H9 (cell line): ENCODE measurements around the gene UGT1A6. TPM values are rescaled to one million over a fixed set of nuclear protein-coding genes. Genes with fewer than 3 reads are reported as not detected.
"Not testable (repeated sequence)": the region's sequence is repeated elsewhere in the genome, so short reads cannot be mapped to it uniquely, and the experiment has no call there.

Experiments
- DNase-seq: peaks from one replicate; pipeline ENCODE4 v3.0.0-alpha.2; 2017
- H2AFZ ChIP-seq: one replicate; pipeline ENCODE4 v1.6.1; 2013; ENCODE audit warnings: mild to moderate bottlenecking, low read length, control low read depth, moderate library complexity
- H2AK5ac ChIP-seq: 2 replicates; pipeline ENCODE4 v1.6.1; 2013; ENCODE audit warnings: low read length, control low read depth, mixed read lengths; ENCODE audit not compliant: insufficient read length
- H2BK120ac ChIP-seq: one replicate; pipeline ENCODE4 v1.6.1; 2013; ENCODE audit warnings: low read depth, mild to moderate bottlenecking, low read length, control low read depth, inconsistent platforms; ENCODE audit not compliant: poor library complexity, severe bottlenecking
- H2BK12ac ChIP-seq: 2 replicates; pipeline ENCODE4 v1.6.1; 2013; ENCODE audit warnings: low read length, control low read depth, mixed read lengths, low read depth; ENCODE audit not compliant: insufficient read length
- H2BK15ac ChIP-seq: 2 replicates; pipeline ENCODE4 v1.6.1; 2013; ENCODE audit warnings: low read depth, low read length, control low read depth
- H2BK20ac ChIP-seq: one replicate; pipeline ENCODE4 v1.6.1; 2013; ENCODE audit warnings: low read depth, mild to moderate bottlenecking, low read length, control low read depth, inconsistent platforms; ENCODE audit not compliant: poor library complexity, severe bottlenecking
- H2BK5ac ChIP-seq: 2 replicates; pipeline ENCODE4 v1.6.1; 2013; ENCODE audit warnings: low read length, control low read depth, mixed read lengths; ENCODE audit not compliant: insufficient read length
- H3K14ac ChIP-seq: 2 replicates; pipeline ENCODE4 v1.6.1; 2013; ENCODE audit warnings: low read length, control low read depth; ENCODE audit not compliant: insufficient read depth
- H3K18ac ChIP-seq: 2 replicates; pipeline ENCODE4 v1.6.1; 2013; ENCODE audit warnings: low read depth, mild to moderate bottlenecking, mixed read lengths, low read length, control low read depth; ENCODE audit not compliant: insufficient read length
- H3K23ac ChIP-seq: 2 replicates; pipeline ENCODE4 v1.6.1; 2013; ENCODE audit warnings: low read length, control low read depth, mixed read lengths, low read depth; ENCODE audit not compliant: insufficient read length
- H3K23me2 ChIP-seq: 2 replicates; pipeline ENCODE4 v1.6.1; 2013; ENCODE audit warnings: low read depth, mild to moderate bottlenecking, mixed read lengths, low read length, control low read depth; ENCODE audit not compliant: insufficient read length, poor library complexity, severe bottlenecking
- H3K27ac ChIP-seq: 2 replicates; pipeline ENCODE4 v1.5.1; 2013; ENCODE audit warnings: low read length, control low read depth, mixed read lengths, low read depth; ENCODE audit not compliant: insufficient read length
- H3K27me3 ChIP-seq: 2 replicates; pipeline ENCODE4 v1.6.1; 2013; ENCODE audit warnings: low read length, control low read depth, inconsistent platforms; ENCODE audit not compliant: insufficient read depth
- H3K4ac ChIP-seq: 2 replicates; pipeline ENCODE4 v1.6.1; 2013; ENCODE audit warnings: low read depth, mild to moderate bottlenecking, control low read depth, inconsistent platforms, low read length, moderate library complexity
- H3K4me1 ChIP-seq: 2 replicates; pipeline ENCODE4 v1.6.1; 2013; ENCODE audit warnings: low read length, control low read depth, inconsistent platforms; ENCODE audit not compliant: insufficient read depth
- H3K4me2 ChIP-seq: 2 replicates; pipeline ENCODE4 v1.6.1; 2013; ENCODE audit warnings: low read length, control low read depth, mixed read lengths; ENCODE audit not compliant: insufficient read length, insufficient read depth
- H3K56ac ChIP-seq: 2 replicates; pipeline ENCODE4 v1.6.1; 2013; ENCODE audit warnings: low read depth, mild to moderate bottlenecking, mixed read lengths, low read length, control low read depth; ENCODE audit not compliant: insufficient read length
- H3K79me1 ChIP-seq: 2 replicates; pipeline ENCODE4 v1.6.1; 2013; ENCODE audit warnings: low read depth, mild to moderate bottlenecking, moderate library complexity, low read length, control low read depth, inconsistent platforms; ENCODE audit not compliant: insufficient read depth, poor library complexity, severe bottlenecking
- H3K79me2 ChIP-seq: 2 replicates; pipeline ENCODE4 v1.6.1; 2013; ENCODE audit warnings: low read length, control low read depth, inconsistent platforms; ENCODE audit not compliant: insufficient read depth
- H3K9ac ChIP-seq: 2 replicates; pipeline ENCODE4 v1.6.1; 2013; ENCODE audit warnings: low read length, control low read depth, mixed read lengths; ENCODE audit not compliant: insufficient read length; ENCODE audit errors: extremely low read depth
- H3K9me3 ChIP-seq: one replicate; pipeline ENCODE4 v1.6.1; 2013; ENCODE audit warnings: low read depth, low read length, inconsistent platforms; ENCODE audit not compliant: control insufficient read depth
- H3T11ph ChIP-seq: one replicate; pipeline ENCODE4 v1.6.1; 2013; ENCODE audit warnings: mild to moderate bottlenecking, low read length, control low read depth, inconsistent platforms
- H4K20me1 ChIP-seq: one replicate; pipeline ENCODE4 v1.6.1; 2013; ENCODE audit not compliant: control insufficient read depth, insufficient read length, insufficient read depth
- H4K5ac ChIP-seq: 2 replicates; pipeline ENCODE4 v1.6.1; 2013; ENCODE audit warnings: low read depth, mild to moderate bottlenecking, mixed read lengths, low read length, control low read depth; ENCODE audit not compliant: insufficient read length
- H4K8ac ChIP-seq: replicated peaks from 2 replicates; pipeline ENCODE4 v1.6.1; 2013; ENCODE audit warnings: low read length, control low read depth, mixed read lengths, low read depth; ENCODE audit not compliant: insufficient read length
- H4K91ac ChIP-seq: 2 replicates; pipeline ENCODE4 v1.6.1; 2013; ENCODE audit warnings: low read depth, mild to moderate bottlenecking, moderate library complexity, mixed read lengths, low read length, control low read depth; ENCODE audit not compliant: insufficient read length
- H3K27ac Mint-ChIP-seq, 3 experiments: 2 replicates in 2 of 3; 3 replicates in 1 of 3; pipeline ENCODE4 v1.8.0; 2020 to 2021; ENCODE audit warnings: mixed read lengths in 3 of 3, mild to moderate bottlenecking in 1 of 3, moderate library complexity in 1 of 3
- H3K27me3 Mint-ChIP-seq: 2 replicates; pipeline ENCODE4 v1.8.0; 2021; ENCODE audit warnings: low read depth, mild to moderate bottlenecking, moderate library complexity, mixed read lengths
- H3K36me3 Mint-ChIP-seq, 3 experiments: 2 replicates in 2 of 3; 3 replicates in 1 of 3; pipeline ENCODE4 v1.8.0; 2020 to 2021; ENCODE audit warnings: low read depth in 3 of 3, mixed read lengths in 3 of 3; ENCODE audit not compliant: insufficient read depth in 1 of 3
- H3K4me1 Mint-ChIP-seq, 2 experiments: 2 replicates each; pipeline ENCODE4 v1.8.0; 2020; ENCODE audit warnings: mixed read lengths in 2 of 2
- H3K4me3 Mint-ChIP-seq, 2 experiments: 2 replicates in 1 of 2; 3 replicates in 1 of 2; pipeline ENCODE4 v1.8.0; 2020 to 2021; ENCODE audit warnings: mild to moderate bottlenecking in 2 of 2, mixed read lengths in 2 of 2, moderate library complexity in 1 of 2
- H3K9me3 Mint-ChIP-seq, 2 experiments: 2 replicates in 1 of 2; 3 replicates in 1 of 2; pipeline ENCODE4 v1.8.0; 2020; ENCODE audit warnings: mild to moderate bottlenecking in 2 of 2, mixed read lengths in 2 of 2, moderate library complexity in 1 of 2
- CTCF ChIP-seq: fragments of 200-600 bp; sonication (generic); conservative IDR thresholded peaks from 3 replicates; pipeline ENCODE4 v1.8.0; 2021; ENCODE audit warnings: antibody characterized with exemption, mild to moderate bottlenecking
- WGBS: extraction: QIAGEN DNeasy Blood & Tissue Kit; methylation state at CpG from one replicate; pipeline ENCODE4 v1.1.7; 2013; ENCODE audit warnings: missing lambda C conversion rate, low lambda C conversion rate, mixed read lengths; ENCODE audit not compliant: insufficient read length; ENCODE audit errors: extremely low coverage; 5-methylcytosine and 5-hydroxymethylcytosine counted together
- total RNA-seq: library from RNA; stranded (reverse); gene quantifications from 2 replicates; pipeline ENCODE4 v1.2.1, GENCODE V29; 2021

The UGT1A6 gene
- total RNA-seq, 1 experiment from 2014 or later, result not detected

GRCh38 chr2:233747283-233747544 is 54.5 kb downstream of the UGT1A6 start:
- no peak overlapping the region for H3K4me3 Mint-ChIP-seq
- no peak overlapping the region for H3K4ac ChIP-seq
- peaks cover 8 to 19% (median 9%) of the 10 kb centered on the region in 3 experiments; a peak in 5 of 7 replicates for H3K36me3 Mint-ChIP-seq
- no peaks in the 10 kb centered on the region for H3K4me1 Mint-ChIP-seq
- no peaks in the 10 kb centered on the region for H3K23me2 ChIP-seq
- H3K23ac ChIP-seq, result no peak overlapping the region
- H3K79me1 ChIP-seq, result no peaks in the 10 kb centered on the region
- no peak overlapping the region for H3K27ac ChIP-seq
- no peaks in the 10 kb centered on the region for H3K79me2 ChIP-seq
- TF ChIP-seq CTCF, result no peak
- H3K27me3 ChIP-seq, result no peaks in the 10 kb centered on the region
- H3K9me3 Mint-ChIP-seq, result peaks cover 38 to 46% of the 10 kb centered on the region in 2 experiments
- no CpG with 5 or more reads among the region's 6 CpGs for WGBS
- no peak for DNase-seq
- H3K27me3 Mint-ChIP-seq, result peaks cover 14% of the 10 kb centered on the region
- no peak overlapping the region for H3T11ph ChIP-seq
- H2AFZ ChIP-seq, result no peak overlapping the region
- no peak overlapping the region for H2AK5ac ChIP-seq
- H4K5ac ChIP-seq, result no peak overlapping the region
- no peak overlapping the region for H2BK15ac ChIP-seq
- H4K20me1 ChIP-seq, result no peaks in the 10 kb centered on the region
- no peak overlapping the region for H2BK5ac ChIP-seq
- H3K4me1 ChIP-seq, result no peaks in the 10 kb centered on the region
- no peak overlapping the region for H3K18ac ChIP-seq
- no peak overlapping the region for H2BK12ac ChIP-seq
- H2BK20ac ChIP-seq, result no peak overlapping the region
- H3K27ac Mint-ChIP-seq, result no peak overlapping the region
- H3K4me2 ChIP-seq, result no peak overlapping the region
- H3K14ac ChIP-seq, result no peak overlapping the region
- H3K56ac ChIP-seq, result no peak overlapping the region
- H4K8ac ChIP-seq, result no peak overlapping the region
- no peak overlapping the region for H3K9ac ChIP-seq
- H3K9me3 ChIP-seq, result no peaks in the 10 kb centered on the region
- no peak overlapping the region for H2BK120ac ChIP-seq
- H4K91ac ChIP-seq, result no peak overlapping the region

- not testable (repeated sequence) for H2BK5ac ChIP-seq, H2BK15ac ChIP-seq, H3K9me3 ChIP-seq, H3T11ph ChIP-seq, H2BK120ac ChIP-seq, H3K27me3 ChIP-seq, H3K9ac ChIP-seq, H3K27ac ChIP-seq, H4K5ac ChIP-seq, H3K14ac ChIP-seq, H2BK12ac ChIP-seq, H2AFZ ChIP-seq, H3K23ac ChIP-seq, H3K56ac ChIP-seq, H3K23me2 ChIP-seq, H3K79me1 ChIP-seq, H3K18ac ChIP-seq, H3K79me2 ChIP-seq, H4K8ac ChIP-seq, H3K4me1 ChIP-seq, H4K91ac ChIP-seq, H3K4me2 ChIP-seq, DNase-seq, H3K4me3 Mint-ChIP-seq, H3K4ac ChIP-seq, H3K4me1 Mint-ChIP-seq, H4K20me1 ChIP-seq, H3K27ac Mint-ChIP-seq, H2BK20ac ChIP-seq, H2AK5ac ChIP-seq
- WGBS, result no CpG with 5 or more reads among the region's 2 CpGs
- Mint-ChIP-seq H3K9me3 (peaks cover 44 to 49% of the 10 kb centered on the region in 2 experiments), H3K27me3 (peaks cover 22% of the 10 kb centered on the region), H3K36me3 (peaks cover 8 to 19% (median 9%) of the 10 kb centered on the region in 3 experiments; a peak in 6 of 7 replicates)
Measured at GRCh38 chr2:233750689-233751088, 58.0 kb downstream of the UGT1A6 start.
